HFFc6 (cell line): ENCODE data around the gene COQ8B. TPM values are rescaled to one million over a fixed set of nuclear protein-coding genes. Genes with fewer than 3 reads are reported as not detected.
A peak's percentile ranks its signal among the peaks of the same experiment; 100 is the strongest.

Source experiments
- DNase-seq: peaks from one replicate; pipeline ENCODE4 v3.0.0-alpha.2; 2018
- H3K27ac Mint-ChIP-seq: 2 replicates; pipeline ENCODE4 v1.8.0; 2020; ENCODE audit warnings: mild to moderate bottlenecking, mixed read lengths
- H3K27me3 Mint-ChIP-seq: 2 replicates; pipeline ENCODE4 v1.8.0; 2021; ENCODE audit warnings: mild to moderate bottlenecking, moderate library complexity, mixed read lengths; ENCODE audit not compliant: insufficient read depth
- H3K36me3 Mint-ChIP-seq: 2 replicates; pipeline ENCODE4 v1.8.0; 2021; ENCODE audit warnings: low read depth, mixed read lengths
- H3K4me1 Mint-ChIP-seq: 2 replicates; pipeline ENCODE4 v1.8.0; 2020; ENCODE audit warnings: low read depth, mixed read lengths
- H3K4me3 Mint-ChIP-seq: 2 replicates; pipeline ENCODE4 v1.8.0; 2020; ENCODE audit warnings: mild to moderate bottlenecking, moderate library complexity, mixed read lengths
- H3K9me3 Mint-ChIP-seq: 2 replicates; pipeline ENCODE4 v1.8.0; 2020; ENCODE audit warnings: mild to moderate bottlenecking, mixed read lengths
- total RNA-seq, 6 experiments: library from RNA; stranded (reverse); fragmentation: NEBNext Ultra II Directional; extraction: Animal tissue kit (Norgen Biotek cat#: 25700); gene quantifications; 2 replicates in 1 of 6; 3 replicates in 5 of 6; pipeline ENCODE4 v1.2.3, GENCODE V29; 2021
- TF ChIP-seq, protein P1 (sequence below): fragments of 200-600 bp; sonication (generic); IDR thresholded peaks from 2 replicates; pipeline ENCODE4 v1.5.0; 2021; ENCODE audit warnings: antibody characterized with exemption, mild to moderate bottlenecking

COQ8B gene
- total RNA-seq, 6 experiments from 2014 or later: 19.8 to 28.6 (median 23.6) TPM

DNA sequence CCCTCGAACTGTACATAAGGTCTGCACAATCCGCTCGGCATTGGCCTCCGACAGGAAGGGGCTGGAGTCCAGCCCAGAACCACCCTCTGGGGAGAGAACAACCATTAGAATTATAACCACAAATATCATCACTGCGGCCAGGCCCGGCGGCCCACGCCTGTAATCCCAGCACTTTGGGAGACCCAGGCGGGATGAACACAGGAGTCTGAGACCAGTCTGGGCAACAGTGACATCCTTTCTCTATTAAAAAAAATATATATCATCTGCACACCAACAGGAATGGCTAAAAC is 11.4 kb downstream of the COQ8B start:
- DNase-seq: no peak
- no peak overlapping the region for H3K4me3 Mint-ChIP-seq
- H3K27ac Mint-ChIP-seq: no peak overlapping the region
- no peaks in the 10 kb centered on the region for H3K9me3 Mint-ChIP-seq
- H3K4me1 Mint-ChIP-seq: no peaks in the 10 kb centered on the region
- peaks cover 33% of the 10 kb centered on the region for H3K36me3 Mint-ChIP-seq
- peaks cover 2% of the 10 kb centered on the region for H3K27me3 Mint-ChIP-seq
- TF ChIP-seq, protein P1, sequence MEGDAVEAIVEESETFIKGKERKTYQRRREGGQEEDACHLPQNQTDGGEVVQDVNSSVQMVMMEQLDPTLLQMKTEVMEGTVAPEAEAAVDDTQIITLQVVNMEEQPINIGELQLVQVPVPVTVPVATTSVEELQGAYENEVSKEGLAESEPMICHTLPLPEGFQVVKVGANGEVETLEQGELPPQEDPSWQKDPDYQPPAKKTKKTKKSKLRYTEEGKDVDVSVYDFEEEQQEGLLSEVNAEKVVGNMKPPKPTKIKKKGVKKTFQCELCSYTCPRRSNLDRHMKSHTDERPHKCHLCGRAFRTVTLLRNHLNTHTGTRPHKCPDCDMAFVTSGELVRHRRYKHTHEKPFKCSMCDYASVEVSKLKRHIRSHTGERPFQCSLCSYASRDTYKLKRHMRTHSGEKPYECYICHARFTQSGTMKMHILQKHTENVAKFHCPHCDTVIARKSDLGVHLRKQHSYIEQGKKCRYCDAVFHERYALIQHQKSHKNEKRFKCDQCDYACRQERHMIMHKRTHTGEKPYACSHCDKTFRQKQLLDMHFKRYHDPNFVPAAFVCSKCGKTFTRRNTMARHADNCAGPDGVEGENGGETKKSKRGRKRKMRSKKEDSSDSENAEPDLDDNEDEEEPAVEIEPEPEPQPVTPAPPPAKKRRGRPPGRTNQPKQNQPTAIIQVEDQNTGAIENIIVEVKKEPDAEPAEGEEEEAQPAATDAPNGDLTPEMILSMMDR: no peak

DNA sequence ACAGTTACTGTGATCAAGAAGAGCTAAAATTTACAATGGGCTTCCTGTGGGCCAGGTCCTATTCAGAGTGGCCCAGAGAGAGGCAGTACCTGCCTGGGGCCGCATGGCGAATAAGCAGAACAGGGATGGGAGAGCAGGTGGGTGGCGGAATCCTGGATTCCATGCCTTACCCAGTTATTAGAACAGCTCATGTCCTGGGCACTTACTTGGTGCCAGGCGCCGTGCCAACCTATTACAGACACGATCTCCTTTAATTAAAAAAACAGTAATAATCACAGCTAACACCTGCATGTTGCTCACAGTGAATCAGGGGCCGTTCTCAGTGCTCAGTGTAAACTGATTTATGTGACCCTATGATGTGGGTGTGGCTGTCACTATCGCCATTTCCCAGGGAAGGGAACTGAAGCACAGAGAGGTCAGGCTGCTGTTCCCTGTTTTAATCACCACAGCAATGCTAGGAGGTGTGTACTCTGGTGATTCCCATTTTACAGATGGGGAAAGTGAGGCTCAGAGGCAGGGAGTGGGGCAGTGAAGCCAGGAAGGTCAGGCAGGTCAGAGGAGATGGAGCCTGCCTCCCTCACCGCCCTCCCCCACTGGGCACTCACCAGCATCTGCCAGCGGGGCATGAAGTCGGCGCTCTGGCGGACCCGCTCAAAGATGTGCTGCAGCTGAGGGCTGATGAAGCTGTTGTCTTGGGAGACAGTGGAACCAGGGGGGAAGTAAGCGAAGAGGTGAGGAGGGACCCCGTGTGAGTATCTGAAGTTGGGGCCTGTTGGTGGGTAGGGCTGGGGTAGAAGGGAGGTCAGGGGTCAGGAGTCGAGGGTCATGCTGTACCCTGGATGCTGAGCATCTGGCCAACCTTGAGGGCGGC is 12.0 kb downstream of the COQ8B start:
- no peak overlapping the region for H3K4me3 Mint-ChIP-seq
- no peaks in the 10 kb centered on the region for H3K9me3 Mint-ChIP-seq
- peaks cover 33% of the 10 kb centered on the region for H3K36me3 Mint-ChIP-seq
- no peak for DNase-seq
- peaks cover 2% of the 10 kb centered on the region for H3K27me3 Mint-ChIP-seq
- TF ChIP-seq, protein P1: no peak
- no peak overlapping the region for H3K27ac Mint-ChIP-seq
- no peaks in the 10 kb centered on the region for H3K4me1 Mint-ChIP-seq

DNA sequence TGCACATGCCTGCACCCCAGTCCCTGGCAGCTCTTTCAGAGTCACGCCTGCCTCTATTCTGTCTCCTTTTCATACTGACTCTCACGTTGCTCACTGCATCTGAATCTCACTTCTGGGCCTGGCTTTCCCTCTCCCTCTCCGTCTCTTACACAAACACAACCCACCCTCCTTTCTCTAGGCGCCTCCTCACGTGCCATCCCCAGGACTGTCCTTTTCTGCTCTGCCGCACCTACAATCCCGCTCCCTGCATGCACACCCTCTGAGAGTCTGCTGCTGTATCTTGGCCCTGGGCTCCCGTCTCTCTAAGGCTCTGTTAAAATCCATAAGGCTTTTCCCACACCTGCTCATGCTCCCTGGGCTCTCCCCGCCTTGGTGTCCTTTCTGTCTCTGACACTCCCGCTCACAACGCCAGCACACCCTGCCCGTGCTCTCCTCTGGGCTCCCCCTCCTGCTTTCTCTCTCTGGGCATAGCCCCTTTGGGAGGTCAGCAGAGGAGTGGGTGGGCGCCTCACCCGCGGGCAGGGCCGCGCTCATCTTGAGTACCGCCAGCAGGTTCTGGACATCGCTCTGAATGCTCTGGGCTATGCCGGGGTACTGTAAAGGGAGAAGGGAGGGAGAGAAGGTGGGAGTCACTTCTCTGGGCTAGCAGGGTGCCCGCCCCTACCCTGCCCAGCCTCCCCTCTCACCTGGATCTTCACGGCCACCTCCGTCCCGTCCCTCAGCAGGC is 13.5 kb downstream of the COQ8B start:
- no peaks in the 10 kb centered on the region; the same call in 1 of the 2 replicates for H3K27me3 Mint-ChIP-seq
- TF ChIP-seq, protein P1: no peak
- no peaks in the 10 kb centered on the region for H3K4me1 Mint-ChIP-seq
- DNase-seq: no peak
- H3K9me3 Mint-ChIP-seq: no peaks in the 10 kb centered on the region
- no peak overlapping the region for H3K4me3 Mint-ChIP-seq
- peaks cover 26% of the 10 kb centered on the region for H3K36me3 Mint-ChIP-seq
- H3K27ac Mint-ChIP-seq: no peak overlapping the region

DNA sequence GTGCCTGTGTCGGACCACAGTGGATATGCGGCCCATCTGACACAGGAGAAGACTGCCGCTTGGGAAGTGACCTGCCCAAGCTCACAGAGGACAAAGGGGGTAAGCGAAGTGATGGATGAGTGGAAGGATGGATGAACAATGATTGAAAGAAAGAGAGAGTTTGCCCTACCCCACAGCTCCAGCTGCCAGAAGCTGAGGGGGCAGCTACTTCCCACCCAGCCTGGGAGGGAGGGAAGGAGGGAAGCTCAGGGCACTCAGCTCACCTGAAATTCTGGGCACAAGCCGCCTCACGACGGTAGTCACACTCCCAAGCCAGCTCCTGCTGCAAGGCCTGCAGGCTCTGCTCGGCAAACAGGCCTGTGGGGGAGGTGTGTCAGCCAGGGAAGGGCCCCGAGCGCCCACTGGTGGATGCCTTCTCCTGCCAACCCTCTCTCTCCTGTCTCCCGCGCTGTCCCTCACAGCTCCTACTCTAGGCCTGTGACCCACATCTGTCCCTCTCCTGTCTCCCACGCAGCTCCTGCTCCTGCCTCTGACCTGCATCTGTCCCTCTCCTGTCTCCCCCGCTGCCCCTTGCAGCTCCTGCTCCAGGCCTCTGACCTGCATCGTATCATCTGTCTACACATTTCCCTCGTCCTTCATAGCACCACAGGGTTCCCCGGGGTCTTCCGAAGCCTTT is 14.2 kb downstream of the COQ8B start:
- Mint-ChIP-seq H3K4me3 (no peak overlapping the region), H3K36me3 (peaks cover 26% of the 10 kb centered on the region), H3K27me3 (no peaks in the 10 kb centered on the region; the same call in 1 of the 2 replicates), H3K9me3 (no peaks in the 10 kb centered on the region), H3K4me1 (no peaks in the 10 kb centered on the region), H3K27ac (no peak overlapping the region)
- no peak for DNase-seq
- TF ChIP-seq, protein P1: peak; percentile 60; the same call in 1 of the 2 replicates

DNA sequence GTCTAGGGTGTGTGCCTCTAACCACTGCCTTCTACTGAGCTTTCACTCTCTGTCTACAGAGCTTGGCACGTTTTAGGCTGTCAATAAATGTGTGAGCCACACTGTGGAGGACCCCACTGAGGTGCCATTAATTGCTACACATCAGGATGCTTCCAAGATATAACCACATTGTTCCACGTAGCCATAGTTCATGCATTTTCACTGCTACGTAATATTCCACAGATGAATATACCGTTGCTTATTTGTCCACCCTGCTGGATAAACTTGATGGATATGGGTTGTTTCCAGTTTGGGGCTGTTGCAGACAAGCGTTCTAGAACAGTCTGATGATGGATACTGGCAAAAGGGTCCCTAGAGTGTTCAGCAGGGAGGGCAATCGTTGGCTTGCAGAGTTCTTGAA is 14.9 kb downstream of the COQ8B start:
- Mint-ChIP-seq H3K9me3 (no peaks in the 10 kb centered on the region), H3K4me1 (no peaks in the 10 kb centered on the region), H3K27ac (no peak overlapping the region), H3K4me3 (no peak overlapping the region), H3K36me3 (peaks cover 26% of the 10 kb centered on the region), H3K27me3 (no peaks in the 10 kb centered on the region; the same call in 1 of the 2 replicates)
- TF ChIP-seq, protein P1: no peak
- no peak for DNase-seq
